Activated CD8-positive, alpha-beta memory T cell treated with anti-CD3 and anti-CD28 coated beads, Interleukin-2, amount 50 U/mL, for 1 hour (primary cell): Measurements from ENCODE around the gene GRAMD4.
"Not testable (repeated sequence)": the region's sequence is repeated elsewhere in the genome, so short reads cannot be mapped to it uniquely, and the experiment has no call there.

Source experiments
- DNase-seq: peaks from one replicate; pipeline ENCODE4 v3.0.0-alpha.2; 2020; ENCODE audit errors: extremely low read depth

The GRAMD4 gene

GRCh38 chr22:46637711-46638600 lies 17.8 kb downstream of the GRAMD4 start:
- DNase-seq, result no peak

GRCh38 chr22:46638601-46639431 lies 18.6 kb downstream of the GRAMD4 start:
- DNase-seq, result no peak

- DNase-seq, result no peak
Measured at GRCh38 chr22:46639843-46640242, 19.7 kb downstream of the GRAMD4 start.

GRCh38 chr22:46640293-46641055 lies 20.3 kb downstream of the GRAMD4 start:
- no peak for DNase-seq

GRCh38 chr22:46641811-46642266 lies 21.7 kb downstream of the GRAMD4 start:
- no peak for DNase-seq

- not testable (repeated sequence) for DNase-seq
Measured at GRCh38 chr22:46642840-46643480, 22.8 kb downstream of the GRAMD4 start.

GRCh38 chr22:46646531-46647215 lies 26.5 kb downstream of the GRAMD4 start:
- DNase-seq, result no peak

- not testable (repeated sequence) for DNase-seq
Measured at GRCh38 chr22:46648225-46648820, 28.1 kb downstream of the GRAMD4 start.

- DNase-seq, result no peak
Measured at GRCh38 chr22:46649141-46650077, 29.2 kb downstream of the GRAMD4 start.

- DNase-seq, result no peak
Measured at GRCh38 chr22:46650078-46650810, 30.1 kb downstream of the GRAMD4 start.

GRCh38 chr22:46651316-46651715 lies 31.1 kb downstream of the GRAMD4 start:
- DNase-seq, result no peak

GRCh38 chr22:46652081-46652846 lies 32.1 kb downstream of the GRAMD4 start:
- no peak for DNase-seq

GRCh38 chr22:46652847-46653331 lies 32.7 kb downstream of the GRAMD4 start:
- no peak for DNase-seq

GRCh38 chr22:46653596-46653995 lies 33.4 kb downstream of the GRAMD4 start:
- no peak for DNase-seq

GRCh38 chr22:46654426-46654825 lies 34.2 kb downstream of the GRAMD4 start:
- DNase-seq, result no peak

GRCh38 chr22:46654927-46655595 lies 34.9 kb downstream of the GRAMD4 start:
- DNase-seq, result no peak
